Islet of Langerhans (tissue), 1 donor: ENCODE results near the gene STK10.

Experiments
- FAIRE-seq: peaks from one replicate; lab custom pipeline; 2011; peaks lifted over from hg19 to GRCh38; lab: Jason Lieb, UNC

The STK10 gene

DNA sequence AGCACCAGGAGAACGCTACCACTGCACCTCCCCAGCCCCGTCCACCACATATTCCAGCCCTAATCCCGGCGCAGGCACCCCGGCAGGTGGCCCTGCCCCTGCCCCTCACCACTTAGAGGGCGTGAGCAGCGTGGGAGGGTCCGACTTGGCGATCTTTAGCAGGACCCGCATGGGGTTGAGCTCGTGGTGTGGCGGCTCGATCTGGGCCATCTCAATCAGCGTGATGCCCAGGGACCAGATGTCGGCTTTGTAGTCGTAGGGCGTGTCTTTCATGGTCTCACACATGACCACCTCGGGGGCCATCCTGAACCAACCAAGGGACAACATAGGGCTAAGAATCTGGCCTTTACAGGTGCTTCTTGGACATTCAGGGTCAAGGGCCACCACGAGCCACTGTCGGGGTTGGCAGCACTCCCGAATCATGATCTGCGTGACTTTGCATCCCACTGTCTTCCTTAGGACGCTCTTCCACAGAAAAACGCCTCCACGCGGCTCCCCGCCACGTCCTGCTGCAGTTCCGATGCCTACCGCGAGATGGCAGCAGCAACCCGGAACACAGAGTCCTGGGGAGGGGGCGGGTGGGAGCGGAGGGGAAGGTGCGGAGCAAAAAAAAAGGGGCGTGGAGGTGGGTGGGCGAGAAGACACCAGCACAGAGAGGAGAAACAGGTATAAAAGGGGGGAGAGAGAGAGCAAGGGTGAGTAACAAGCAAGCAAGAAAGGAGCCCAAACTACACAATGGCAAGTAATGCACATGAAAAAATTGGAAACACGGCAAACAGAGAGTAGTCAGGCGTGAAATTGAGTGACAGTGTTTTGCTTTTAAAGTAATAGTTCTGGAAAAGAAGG, 81.3 kb downstream of the STK10 start:
- FAIRE-seq: no peak

DNA sequence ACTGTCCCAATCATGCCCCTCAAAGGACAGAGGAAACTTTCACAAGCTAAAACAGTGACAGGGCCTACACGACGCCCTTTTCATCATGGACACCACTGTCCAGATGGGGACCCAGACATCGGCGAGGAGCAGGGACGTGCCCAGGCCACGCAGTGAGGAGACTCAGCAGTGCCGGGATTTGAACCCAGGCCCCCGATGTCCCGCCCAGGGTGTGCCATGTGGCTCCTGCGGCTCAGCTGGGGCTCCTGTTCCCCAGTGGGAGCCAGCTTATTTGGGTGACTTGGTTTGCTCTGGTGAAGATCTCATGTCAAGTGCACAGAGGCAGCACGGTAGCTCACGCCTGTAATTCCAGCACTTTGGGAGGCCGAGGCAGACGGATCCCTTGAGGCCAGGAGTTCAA, 82.2 kb downstream of the STK10 start:
- FAIRE-seq: no peak

DNA sequence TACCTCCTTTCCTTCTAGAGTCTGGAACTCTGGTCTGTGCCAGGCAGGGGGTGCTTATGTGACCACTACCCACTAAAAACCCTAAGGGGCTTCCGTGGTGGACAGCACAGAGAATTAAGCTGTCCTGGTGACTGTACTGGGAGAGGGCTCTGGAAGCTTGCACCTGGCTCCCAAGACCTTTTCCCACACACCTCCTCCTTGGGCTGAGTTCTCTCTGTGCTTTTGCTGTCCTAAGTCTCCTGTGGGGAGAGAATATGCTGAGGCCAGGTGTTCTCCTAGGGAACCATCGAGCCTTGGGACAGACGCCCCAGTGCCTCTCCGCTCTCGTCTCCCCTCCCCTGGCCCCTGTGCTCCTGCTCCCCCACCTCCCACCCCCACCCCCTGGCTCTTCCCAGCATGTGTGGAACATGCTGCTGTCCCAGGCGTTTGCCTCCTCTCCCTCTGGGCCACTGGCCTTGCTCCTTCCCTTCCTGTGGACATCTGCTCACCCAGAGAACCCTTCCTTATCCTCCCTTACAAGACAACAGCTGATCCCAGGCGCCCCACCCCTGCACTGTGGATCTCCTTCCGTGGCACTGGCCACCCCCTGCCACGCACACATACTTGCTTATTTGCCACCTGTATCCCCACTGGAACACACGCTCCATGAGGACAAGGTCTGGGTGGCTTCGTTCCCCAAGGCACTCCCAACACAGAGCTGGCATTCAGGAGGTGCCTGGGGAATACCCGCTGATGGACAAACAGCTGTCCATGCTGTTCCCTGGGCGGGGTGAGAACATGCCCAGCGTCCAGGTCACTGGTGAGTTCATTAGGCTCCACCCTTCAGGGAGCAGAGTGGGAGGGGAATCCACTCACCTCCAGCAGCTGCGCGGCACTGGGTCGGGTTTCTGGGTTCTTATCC, 83.0 kb downstream of the STK10 start:
- FAIRE-seq: no peak

DNA sequence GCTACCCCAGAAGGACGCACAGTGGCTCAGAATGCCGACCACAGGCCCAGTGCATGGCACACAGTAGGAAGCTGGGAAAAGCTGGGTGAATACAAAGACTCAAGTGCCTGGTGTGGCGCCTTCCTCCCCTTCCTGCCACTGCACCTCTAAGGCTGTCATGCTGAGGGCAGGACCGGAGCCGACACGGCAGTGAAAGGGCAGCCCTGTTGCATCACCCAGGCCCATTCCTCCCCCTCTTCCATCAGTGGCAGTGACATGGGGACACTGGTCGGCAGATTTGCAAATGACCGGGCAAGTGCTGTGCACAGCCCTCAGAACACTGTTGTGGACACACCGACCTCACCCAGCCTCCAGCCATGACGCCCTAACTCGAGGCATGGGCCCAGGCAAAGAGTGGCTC, 84.0 kb downstream of the STK10 start:
- no peak for FAIRE-seq

DNA sequence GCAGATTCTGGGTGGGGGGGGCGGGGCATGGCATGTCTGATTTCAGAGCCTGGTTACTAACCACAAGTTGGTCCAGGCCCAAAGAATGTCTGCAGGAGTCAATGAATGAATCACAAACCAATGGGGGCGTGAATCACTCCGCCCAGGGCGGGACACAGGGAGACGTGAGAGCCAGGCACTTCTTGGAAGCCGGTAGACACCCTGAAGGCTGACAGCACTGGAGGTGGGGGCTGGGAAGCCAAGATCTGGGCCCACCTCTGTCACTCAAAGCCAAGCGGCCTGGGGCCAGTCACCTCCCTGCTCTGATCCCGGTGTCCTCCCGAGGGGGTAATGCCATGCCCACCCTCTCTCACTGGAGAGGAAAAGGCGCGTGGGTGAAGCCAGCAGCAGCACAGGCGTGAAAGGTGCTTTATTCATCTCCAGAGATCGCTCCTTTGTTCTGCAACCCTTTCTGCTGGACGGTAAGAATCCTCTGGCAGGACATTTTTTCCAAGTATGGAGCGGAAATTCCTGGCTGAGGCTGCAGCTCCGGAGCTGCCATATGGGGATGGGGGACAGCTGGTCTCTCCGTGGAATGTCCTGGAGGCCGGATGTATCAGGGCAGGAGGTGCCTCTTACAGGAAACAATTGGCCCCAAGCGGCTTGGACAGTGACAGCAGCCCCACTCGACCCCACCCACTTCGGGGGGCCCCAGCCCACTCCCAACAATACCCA, 85.0 kb downstream of the STK10 start:
- no peak for FAIRE-seq

DNA sequence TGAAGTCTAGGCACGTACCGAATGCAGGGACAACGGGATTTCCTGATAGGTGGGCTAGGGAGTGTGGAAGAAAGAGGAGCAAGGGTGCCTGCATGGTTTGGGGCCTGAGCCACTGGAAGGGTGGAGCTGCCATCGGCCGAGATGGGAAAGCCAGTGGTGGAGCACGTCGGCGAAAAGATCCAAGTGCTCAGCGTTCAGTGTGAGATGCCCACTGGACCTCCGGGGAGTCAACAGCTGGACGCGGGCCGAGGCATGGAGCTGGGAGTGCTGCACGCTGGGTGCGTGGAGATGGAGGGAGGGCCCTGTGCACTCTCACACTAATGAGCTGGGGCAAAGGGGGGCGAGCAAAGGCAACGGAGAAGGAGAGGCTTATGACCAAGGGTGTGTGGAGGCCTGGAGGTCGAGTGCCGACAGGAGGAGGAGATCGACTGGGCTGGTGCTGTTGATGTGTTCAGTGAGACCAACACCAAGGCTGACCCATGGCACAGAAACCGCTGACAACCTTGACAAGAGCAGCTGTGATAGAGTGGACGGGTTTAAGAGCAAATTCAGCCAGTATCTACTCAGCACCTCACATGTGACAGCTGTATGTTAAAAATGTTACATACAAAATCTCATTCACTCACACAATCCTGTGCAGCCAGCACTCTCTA, 85.7 kb downstream of the STK10 start:
- no peak for FAIRE-seq

DNA sequence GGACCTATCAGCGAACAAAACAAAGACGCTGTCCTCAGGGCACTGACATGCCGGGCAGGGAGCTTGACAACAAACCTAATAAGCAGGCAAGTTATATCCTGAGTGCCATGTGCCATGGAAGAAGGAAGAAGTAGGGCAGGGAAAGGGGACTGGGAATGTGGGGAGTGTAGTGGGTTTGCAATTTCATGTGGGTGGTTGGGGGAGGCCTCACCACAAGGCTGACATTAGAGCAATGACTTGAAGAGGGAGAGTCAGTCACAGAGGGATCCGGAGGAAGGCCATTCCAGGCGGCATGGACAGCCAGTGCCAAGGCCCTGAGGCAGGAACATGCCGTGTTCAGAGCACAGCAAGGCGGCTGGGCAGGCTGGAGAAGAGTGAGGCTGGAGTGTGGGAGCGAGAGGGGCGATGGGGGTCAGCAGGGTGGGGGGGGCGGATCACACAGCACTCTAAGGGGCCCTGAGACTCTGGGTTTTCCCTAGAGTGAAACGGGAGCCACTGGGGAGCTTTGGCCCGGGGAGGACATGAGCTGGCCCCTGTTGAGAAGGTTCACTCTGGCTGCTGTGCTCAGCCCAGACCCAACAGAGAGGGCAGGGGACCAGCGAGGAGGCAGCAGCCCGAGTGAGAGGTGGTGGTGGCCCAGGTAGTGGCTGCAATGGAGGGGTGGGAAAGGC, 86.3 kb downstream of the STK10 start:
- FAIRE-seq: no peak

DNA sequence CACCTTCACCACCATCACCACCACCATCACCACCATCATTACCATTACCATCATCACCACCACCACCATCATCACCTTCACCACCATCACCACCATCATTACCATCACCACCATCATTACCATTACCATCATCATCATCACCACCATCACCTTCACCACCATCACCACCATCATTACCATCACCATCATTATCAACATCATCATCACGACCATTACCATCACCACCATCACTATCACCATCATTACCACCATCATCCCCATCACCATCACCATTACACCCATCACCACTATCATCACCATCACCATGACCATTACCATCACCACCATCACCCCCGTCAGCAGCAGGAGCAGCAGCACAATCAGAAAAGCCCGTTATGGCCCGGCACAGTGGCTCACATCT, 89.1 kb downstream of the STK10 start:
- FAIRE-seq: no peak

DNA sequence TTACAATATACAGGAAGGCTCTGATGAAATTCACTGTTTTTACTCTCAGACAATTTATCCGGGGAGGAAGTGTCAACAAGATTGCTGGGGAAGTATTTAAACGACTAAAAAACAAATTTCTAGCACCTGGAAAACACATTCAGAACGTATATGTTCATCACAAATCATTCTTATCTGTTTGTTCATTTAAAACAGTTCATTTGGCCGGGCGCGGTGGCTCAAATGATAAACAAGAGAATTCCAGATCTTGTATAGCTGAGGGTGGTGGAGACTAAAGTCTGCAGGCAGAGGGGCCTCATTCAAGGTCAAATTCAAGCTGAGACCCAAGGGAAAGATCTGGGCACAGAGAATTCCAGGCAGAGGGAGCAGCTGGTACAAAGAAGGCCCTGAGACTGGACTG, 90.0 kb downstream of the STK10 start:
- FAIRE-seq: no peak

DNA sequence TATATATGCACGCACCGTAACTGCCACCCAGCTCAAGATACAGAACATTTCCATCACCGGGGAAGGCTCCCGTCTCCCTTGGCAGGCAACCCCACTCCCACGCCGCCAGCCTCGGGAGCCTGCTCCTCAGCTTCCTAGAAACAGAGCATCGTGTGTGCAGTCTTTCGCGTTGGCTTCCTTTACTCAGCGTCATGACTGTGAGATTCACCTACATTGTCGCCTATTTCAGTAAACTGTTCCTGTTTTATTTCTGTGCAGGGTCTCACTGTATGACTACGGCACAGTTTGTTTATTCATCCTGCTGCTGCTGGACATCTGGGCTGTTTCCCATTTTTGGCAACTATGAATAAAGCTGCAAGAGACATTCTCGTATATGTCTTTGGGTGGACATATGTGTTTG, 90.7 kb downstream of the STK10 start:
- FAIRE-seq: no peak

DNA sequence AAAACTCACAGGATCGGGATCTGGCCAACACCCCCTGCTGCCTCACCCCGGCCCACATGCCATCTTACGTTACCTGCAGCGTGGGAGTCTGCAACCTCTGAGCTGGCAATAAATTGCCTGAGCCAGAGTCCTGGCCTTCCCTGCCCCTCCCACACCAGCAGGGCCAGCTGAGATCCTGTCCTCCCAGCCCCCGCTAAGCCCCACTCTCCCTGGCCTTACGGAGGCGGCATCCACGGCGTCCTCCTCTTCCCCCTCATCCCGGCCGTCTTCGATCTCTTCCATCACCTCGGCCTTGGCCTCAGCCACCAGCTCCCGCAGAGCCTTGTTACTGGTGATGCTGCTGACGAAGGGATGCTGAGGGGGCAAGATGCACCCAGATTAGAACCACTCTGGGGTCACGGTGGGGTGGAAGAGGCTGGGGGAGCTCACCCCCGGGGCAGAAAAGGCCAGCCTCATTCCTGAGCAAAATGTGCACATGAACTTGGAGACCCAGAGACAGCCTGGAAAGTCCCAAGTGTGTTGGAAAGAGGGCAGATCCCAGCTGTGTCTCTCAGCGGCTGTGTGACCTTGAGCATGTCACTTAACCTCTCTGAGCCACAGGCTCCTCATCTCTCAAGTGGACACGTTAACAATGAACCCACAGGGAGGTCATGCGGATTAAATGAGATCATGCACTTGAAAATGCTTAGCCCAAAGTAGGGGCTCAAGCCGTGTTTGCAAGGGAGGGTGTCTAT, 91.7 kb downstream of the STK10 start:
- no peak for FAIRE-seq

DNA sequence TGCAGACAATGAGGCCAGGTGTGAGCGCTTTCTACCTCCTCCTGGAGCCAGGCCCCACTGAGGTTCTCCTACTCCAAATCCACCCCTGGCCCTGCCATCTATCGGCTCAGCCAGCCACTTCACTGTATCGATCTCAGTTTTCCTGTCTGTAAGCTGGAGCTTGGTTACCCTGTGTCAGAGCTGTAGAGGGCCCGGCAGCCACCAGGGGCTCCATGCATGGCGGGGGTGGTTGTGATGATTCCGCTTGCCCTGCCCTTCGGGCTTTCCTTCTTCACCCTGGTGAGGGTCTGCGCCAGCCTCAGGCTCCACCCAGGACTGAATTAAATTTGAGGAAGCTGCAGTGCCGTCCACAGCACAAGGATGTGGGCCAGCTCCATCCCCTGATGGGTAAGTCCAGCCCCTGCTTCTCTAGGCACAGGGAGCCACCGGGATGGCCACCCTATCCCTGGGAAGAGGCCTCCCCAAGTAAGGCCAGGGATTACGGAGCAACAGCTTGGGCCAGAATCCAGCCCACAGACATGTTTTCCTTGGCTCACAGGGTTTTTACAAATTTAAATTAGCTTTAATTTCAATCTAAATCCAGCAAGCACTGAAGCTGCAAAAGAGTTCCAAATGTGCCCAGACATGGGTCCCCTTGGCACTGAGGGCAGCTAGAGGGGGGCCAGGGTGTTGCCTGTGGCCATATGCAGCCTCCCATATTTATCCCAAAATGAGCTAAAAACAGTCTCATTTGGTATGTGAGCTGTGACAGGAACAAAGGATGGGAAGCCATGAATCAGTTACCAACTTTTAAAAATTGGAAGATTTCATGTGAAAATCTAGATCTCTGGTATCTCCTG, 92.4 kb downstream of the STK10 start:
- FAIRE-seq: no peak

DNA sequence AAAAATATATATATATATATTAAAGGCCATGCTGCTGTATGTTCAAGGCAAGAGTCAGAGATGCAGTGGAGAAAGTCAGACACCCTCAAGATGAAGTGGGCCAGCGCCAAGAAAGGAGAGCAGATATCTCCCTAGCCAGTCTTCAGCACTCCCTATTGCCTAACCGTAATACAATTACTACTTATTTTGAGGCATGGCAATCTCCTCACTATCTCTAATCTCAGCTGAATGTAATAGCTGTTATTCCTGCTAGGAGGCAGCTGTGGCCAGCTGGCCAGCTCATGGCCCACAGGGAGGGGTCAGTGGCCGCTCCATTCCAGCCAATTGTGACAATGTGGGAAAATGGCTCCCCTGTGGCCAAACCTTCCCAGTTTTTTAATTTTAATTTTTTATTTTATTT, 94.1 kb downstream of the STK10 start:
- FAIRE-seq: no peak

DNA sequence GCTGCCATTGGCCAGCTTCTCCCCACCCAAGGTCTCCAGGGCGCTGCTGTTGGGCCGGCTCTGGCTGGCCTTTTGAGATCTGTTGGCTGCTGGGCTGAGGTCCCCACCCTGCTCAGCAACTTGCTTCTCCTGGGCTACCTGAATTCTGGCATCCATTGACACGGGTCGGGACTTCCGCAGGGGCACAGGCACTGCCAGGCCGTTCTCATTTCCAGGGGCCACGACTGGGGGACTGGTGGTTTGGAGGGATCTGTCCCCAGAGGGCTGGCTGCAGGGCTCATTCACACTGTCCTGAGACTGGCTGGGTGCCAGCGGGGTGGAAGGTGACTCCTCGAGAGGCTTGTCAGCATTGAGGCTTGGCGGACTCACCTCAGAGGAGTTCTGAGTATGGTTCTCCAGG, 94.5 kb downstream of the STK10 start:
- no peak for FAIRE-seq

DNA sequence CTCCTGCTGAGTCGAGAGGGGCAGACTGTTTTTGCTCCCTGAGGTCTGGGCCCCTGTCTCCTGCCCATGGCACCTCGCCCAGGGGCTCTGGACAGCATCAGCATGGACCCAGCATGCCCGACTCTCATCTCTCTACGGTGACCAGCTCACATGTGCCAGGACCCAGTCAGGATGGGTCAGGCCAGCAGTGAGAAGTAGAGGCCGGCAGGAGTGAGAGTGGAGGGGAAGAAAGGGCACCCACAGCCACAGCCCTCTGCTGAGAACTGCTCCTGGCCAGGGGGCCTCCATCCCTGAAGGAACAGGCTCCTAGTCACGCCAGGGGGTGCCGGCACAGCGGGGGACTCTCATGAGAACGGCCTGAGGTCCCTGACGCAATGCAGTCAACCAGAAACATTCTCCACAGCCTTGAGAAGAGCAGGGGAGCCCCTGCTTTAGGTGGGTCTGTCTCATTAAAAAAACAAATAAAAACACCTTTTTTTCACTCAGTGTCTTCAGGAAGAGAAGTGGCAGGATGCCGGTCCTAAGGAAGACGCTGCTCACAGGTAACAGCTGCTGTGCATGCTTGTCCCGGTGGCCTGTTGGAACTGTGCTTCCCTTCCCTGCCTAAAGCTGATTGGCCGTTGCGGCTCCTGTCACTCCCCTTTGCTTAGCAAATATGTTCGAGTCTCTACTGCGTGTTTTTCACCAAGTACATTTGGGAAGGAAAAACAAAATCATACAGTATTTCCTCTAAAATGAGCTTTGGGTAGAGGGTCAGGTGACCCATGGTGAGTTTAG, 95.9 kb downstream of the STK10 start:
- no peak for FAIRE-seq

DNA sequence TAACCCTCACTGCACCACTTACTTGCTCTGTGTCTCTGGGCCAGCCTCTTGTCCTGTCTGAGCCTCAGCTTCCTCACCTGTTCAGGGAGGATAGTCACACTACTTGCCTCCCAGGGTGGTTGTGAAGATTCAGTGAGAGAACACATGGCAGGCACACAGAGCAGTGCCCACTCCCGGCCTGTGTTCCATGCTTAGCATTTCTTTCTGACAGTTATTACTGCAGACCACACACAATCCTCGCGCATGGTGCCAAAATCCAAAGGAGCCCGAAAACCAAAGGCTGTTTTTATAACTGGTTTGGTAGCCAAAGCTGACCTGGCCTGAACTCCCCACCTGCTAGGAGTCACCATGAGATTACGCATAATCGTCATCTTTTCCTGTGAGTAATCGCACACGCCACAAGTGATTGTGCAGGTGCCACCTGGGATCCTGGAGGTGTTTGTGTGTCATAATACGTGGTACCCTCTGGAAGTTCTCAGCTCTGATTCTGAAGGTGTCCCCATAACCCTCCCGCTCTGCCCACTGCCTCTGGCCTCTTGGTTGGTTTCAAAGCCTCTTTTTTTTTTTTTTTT, 97.0 kb downstream of the STK10 start:
- no peak for FAIRE-seq

DNA sequence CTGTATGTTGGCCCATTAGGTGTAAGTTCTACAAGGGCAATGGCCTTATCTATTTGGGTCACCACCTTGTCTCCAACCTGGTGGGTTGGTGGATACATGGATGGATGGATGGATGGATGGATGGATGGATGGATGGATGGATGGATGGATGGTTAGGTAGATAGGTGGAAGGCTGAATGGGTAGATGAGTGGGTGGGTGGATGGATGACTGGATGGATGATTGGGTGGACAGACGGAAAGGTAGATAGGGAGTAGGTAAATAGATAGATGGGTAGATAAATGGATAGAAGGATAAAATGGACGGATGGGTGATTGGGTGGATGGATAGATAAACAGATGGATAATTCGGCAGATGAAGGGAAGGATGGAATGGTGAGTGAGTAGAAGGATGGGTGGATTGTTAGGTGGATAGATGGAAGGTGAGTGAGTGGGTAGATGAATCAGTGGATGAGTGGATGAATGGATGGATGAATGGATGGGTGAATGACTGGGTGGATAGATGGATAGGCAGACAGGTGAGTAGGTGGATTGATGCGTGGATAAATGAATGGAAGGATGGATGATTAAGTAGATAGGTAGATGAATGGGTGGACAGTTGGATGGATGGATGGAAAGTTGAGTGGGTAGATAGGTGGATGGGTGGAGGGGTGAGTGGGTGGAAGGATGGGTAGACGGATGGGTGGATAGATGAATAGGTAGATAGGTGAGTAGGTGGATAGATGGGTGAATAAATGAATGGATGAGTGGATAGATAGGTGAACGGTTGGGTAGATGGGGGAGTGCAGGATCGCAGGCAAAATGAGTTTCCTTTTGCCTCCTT, 98.5 kb downstream of the STK10 start:
- no peak for FAIRE-seq

DNA sequence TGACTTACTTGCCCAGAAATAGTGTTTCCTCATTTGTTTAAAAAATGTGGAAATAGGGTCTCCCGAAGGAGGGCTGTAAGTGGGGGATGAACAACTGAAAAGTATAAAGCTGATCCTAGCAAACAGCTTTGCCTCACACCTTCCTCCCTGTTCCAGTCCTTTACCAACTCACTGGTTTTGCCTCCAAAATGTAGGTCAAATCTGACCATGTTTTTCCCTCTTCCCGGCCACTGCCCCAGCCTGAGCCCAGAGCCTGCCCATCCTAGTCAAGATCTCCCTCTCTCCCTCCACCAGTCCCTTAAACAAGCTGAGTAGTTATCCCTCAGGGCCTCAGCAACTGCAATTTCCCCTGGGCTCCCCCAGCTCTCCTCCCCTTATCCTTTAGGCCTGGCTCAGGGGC, 99.2 kb downstream of the STK10 start:
- no peak for FAIRE-seq
